CD8-positive, alpha-beta memory T cell (primary cell): Measurements from ENCODE around the gene KLHL1. TPM values are rescaled to one million over a fixed set of nuclear protein-coding genes. Genes with fewer than 3 reads are reported as not detected.

Experiments used
- CTCF ChIA-PET: fragments of 350-600 bp; sonication (Branson Sonifier 250); formaldehyde crosslinking; loops from one replicate; lab custom pipeline; 2021; ENCODE audit warnings: antibody characterized with exemption; lab: Charles Lee
- POLR2A ChIA-PET: fragments of 350-600 bp; sonication (Branson Sonifier 250); formaldehyde crosslinking; loops from one replicate; lab custom pipeline; 2021; ENCODE audit warnings: antibody characterized with exemption; lab: Charles Lee
- DNase-seq, 5 donors: peaks; one replicate each; pipeline versions ENCODE4 v3.0.0 to v3.0.0-alpha.2; 2020 to 2022; ENCODE audit warnings: mixed read lengths in 1 of 5
- H3K27ac ChIP-seq: one replicate; pipeline ENCODE4 v1.7.0; 2013; ENCODE audit warnings: low read depth, mild to moderate bottlenecking, low read length, moderate library complexity
- H3K27me3 ChIP-seq: 2 replicates; pipeline ENCODE4 v1.7.0; 2013; ENCODE audit warnings: low read length, mild to moderate bottlenecking; ENCODE audit not compliant: insufficient read depth, poor library complexity, severe bottlenecking
- H3K36me3 ChIP-seq: 2 replicates; pipeline ENCODE4 v1.7.0; 2013; ENCODE audit warnings: mild to moderate bottlenecking, low read length, moderate library complexity; ENCODE audit not compliant: insufficient read depth
- H3K4me1 ChIP-seq: 2 replicates; pipeline ENCODE4 v1.7.0; 2013; ENCODE audit warnings: mild to moderate bottlenecking, low read length, moderate library complexity; ENCODE audit not compliant: insufficient read depth
- H3K4me3 ChIP-seq: 2 replicates; pipeline ENCODE4 v1.7.0; 2013; ENCODE audit warnings: mild to moderate bottlenecking, low read length
- H3K9me3 ChIP-seq: 2 replicates; pipeline ENCODE4 v1.7.0; 2013; ENCODE audit warnings: mild to moderate bottlenecking, low read length
- H3K27ac Mint-ChIP-seq, 8 donors: one replicate each; pipeline ENCODE4 v1.8.0; 2020 to 2021; ENCODE audit warnings: mixed read lengths in 8 of 8, mild to moderate bottlenecking in 6 of 8, inconsistent platforms in 3 of 8, moderate library complexity in 3 of 8
- H3K27me3 Mint-ChIP-seq, 2 donors: one replicate each; pipeline ENCODE4 v1.8.0; 2020 to 2021; ENCODE audit warnings: mixed read lengths in 2 of 2, mild to moderate bottlenecking in 1 of 2, moderate library complexity in 1 of 2
- H3K36me3 Mint-ChIP-seq, 3 donors: one replicate each; pipeline ENCODE4 v1.8.0; 2020 to 2021; ENCODE audit warnings: mixed read lengths in 3 of 3, inconsistent platforms in 1 of 3, mild to moderate bottlenecking in 1 of 3
- H3K4me1 Mint-ChIP-seq, 3 donors: one replicate each; pipeline ENCODE4 v1.8.0; 2020 to 2021; ENCODE audit warnings: mixed read lengths in 3 of 3, inconsistent platforms in 1 of 3, mild to moderate bottlenecking in 1 of 3
- H3K4me3 Mint-ChIP-seq, 7 donors: one replicate each; pipeline ENCODE4 v1.8.0; 2020 to 2021; ENCODE audit warnings: mixed read lengths in 7 of 7, mild to moderate bottlenecking in 6 of 7, moderate library complexity in 4 of 7, inconsistent platforms in 2 of 7
- H3K9me3 Mint-ChIP-seq, 5 donors: one replicate each; pipeline ENCODE4 v1.8.0; 2020 to 2022; ENCODE audit warnings: mixed read lengths in 5 of 5, mild to moderate bottlenecking in 3 of 5, moderate library complexity in 2 of 5, inconsistent platforms in 1 of 5
- polyA plus RNA-seq: library from polyadenylated mRNA; unstranded; fragments of 300-500 nt; fragmentation: Illumina TruSeq; gene quantifications from one replicate; pipeline ENCODE4 v1.2.3, GENCODE V29; 2021
- total RNA-seq, 2 experiments: library from RNA; stranded (reverse); gene quantifications; one replicate each; pipeline ENCODE4 v1.2.3, GENCODE V29; 2021

Gene KLHL1
- total and polyA plus RNA-seq, 3 experiments from 2014 or later: not detected

- CTCF ChIA-PET: no interaction called here
- H3K36me3 ChIP-seq: no peaks in the 10 kb centered on the region
- H3K27ac Mint-ChIP-seq: no peak overlapping the region
- H3K9me3 ChIP-seq: no peaks in the 10 kb centered on the region
- no peaks in the 10 kb centered on the region for H3K4me1 ChIP-seq
- POLR2A ChIA-PET: no interaction called here
- H3K9me3 Mint-ChIP-seq: peaks cover 2 to 23% (median 3%) of the 10 kb centered on the region in 5 donors
- H3K4me1 Mint-ChIP-seq: no peaks in the 10 kb centered on the region
- no peaks in the 10 kb centered on the region for H3K36me3 Mint-ChIP-seq
- H3K27ac ChIP-seq: no peak overlapping the region
- no peak overlapping the region for H3K4me3 Mint-ChIP-seq
- DNase-seq: no peak
- no peaks in the 10 kb centered on the region for H3K27me3 Mint-ChIP-seq
- H3K27me3 ChIP-seq: no peaks in the 10 kb centered on the region
- no peak overlapping the region for H3K4me3 ChIP-seq
Observed at GRCh38 chr13:69997061-69997460, 111.2 kb downstream of the KLHL1 start.

GRCh38 chr13:69980799-69981198, 127.5 kb downstream of the KLHL1 start:
- no peaks in the 10 kb centered on the region for H3K36me3 ChIP-seq
- no peaks in the 10 kb centered on the region for H3K27me3 ChIP-seq
- H3K27ac ChIP-seq: no peak overlapping the region
- Mint-ChIP-seq H3K27ac (no peak overlapping the region), H3K36me3 (no peaks in the 10 kb centered on the region), H3K4me3 (no peak overlapping the region), H3K4me1 (no peaks in the 10 kb centered on the region), H3K9me3 (peaks cover 4 to 27% (median 7%) of the 10 kb centered on the region in 5 donors), H3K27me3 (no peaks in the 10 kb centered on the region)
- H3K4me1 ChIP-seq: no peaks in the 10 kb centered on the region
- no peak overlapping the region for H3K4me3 ChIP-seq
- no peaks in the 10 kb centered on the region for H3K9me3 ChIP-seq
- no peak for DNase-seq
- ChIA-PET POLR2A (no interaction called here), CTCF (no interaction called here)

GRCh38 chr13:69975496-69975895, 132.8 kb downstream of the KLHL1 start:
- CTCF ChIA-PET: no interaction called here
- peaks cover 0 to 13% (median under 1%) of the 10 kb centered on the region in 5 donors for H3K9me3 Mint-ChIP-seq

GRCh38 chr13:69970520-69970919, 137.7 kb downstream of the KLHL1 start:
- no peak overlapping the region for H3K4me3 Mint-ChIP-seq
- POLR2A ChIA-PET: no interaction called here
- DNase-seq: no peak

More at GRCh38 chr13:69975496-69975895, 132.8 kb downstream of the KLHL1 start:
- Histone ChIP-seq H3K36me3 (no peaks in the 10 kb centered on the region), H3K4me3 (no peak overlapping the region), H3K9me3 (no peaks in the 10 kb centered on the region), H3K27ac (no peak overlapping the region), H3K4me1 (no peaks in the 10 kb centered on the region), H3K27me3 (no peaks in the 10 kb centered on the region)
- no peaks in the 10 kb centered on the region for H3K4me1 Mint-ChIP-seq
- no peak for DNase-seq
- no peak overlapping the region for H3K4me3 Mint-ChIP-seq
- H3K27ac Mint-ChIP-seq: no peak overlapping the region
- H3K27me3 Mint-ChIP-seq: no peaks in the 10 kb centered on the region
- H3K36me3 Mint-ChIP-seq: no peaks in the 10 kb centered on the region
- POLR2A ChIA-PET: no interaction called here

GRCh38 chr13:69959046-69959445, 149.2 kb downstream of the KLHL1 start:
- no peaks in the 10 kb centered on the region for H3K27me3 ChIP-seq
- Mint-ChIP-seq H3K36me3 (no peaks in the 10 kb centered on the region), H3K9me3 (peaks cover 0 to 25% (median 3%) of the 10 kb centered on the region in 5 donors), H3K27me3 (no peaks in the 10 kb centered on the region), H3K4me3 (no peak overlapping the region), H3K4me1 (no peaks in the 10 kb centered on the region), H3K27ac (no peak overlapping the region)
- H3K9me3 ChIP-seq: no peaks in the 10 kb centered on the region
- CTCF ChIA-PET: no interaction called here
- no peak for DNase-seq
- H3K36me3 ChIP-seq: no peaks in the 10 kb centered on the region
- no peak overlapping the region for H3K27ac ChIP-seq
- H3K4me3 ChIP-seq: no peak overlapping the region
- H3K4me1 ChIP-seq: no peaks in the 10 kb centered on the region
- POLR2A ChIA-PET: no interaction called here

More at GRCh38 chr13:69970520-69970919, 137.7 kb downstream of the KLHL1 start:
- H3K4me1 Mint-ChIP-seq: no peaks in the 10 kb centered on the region
- H3K27ac ChIP-seq: no peak overlapping the region
- CTCF ChIA-PET: no interaction called here
- no peak overlapping the region for H3K27ac Mint-ChIP-seq
- H3K27me3 ChIP-seq: no peaks in the 10 kb centered on the region
- no peaks in the 10 kb centered on the region for H3K27me3 Mint-ChIP-seq
- H3K4me1 ChIP-seq: no peaks in the 10 kb centered on the region
- no peaks in the 10 kb centered on the region for H3K36me3 ChIP-seq
- H3K9me3 Mint-ChIP-seq: peaks cover 4 to 23% (median 5%) of the 10 kb centered on the region in 5 donors
- H3K36me3 Mint-ChIP-seq: no peaks in the 10 kb centered on the region
- no peak overlapping the region for H3K4me3 ChIP-seq
- H3K9me3 ChIP-seq: no peaks in the 10 kb centered on the region

GRCh38 chr13:69956839-69957238, 151.4 kb downstream of the KLHL1 start:
- no peaks in the 10 kb centered on the region for H3K4me1 Mint-ChIP-seq
- H3K27me3 ChIP-seq: no peaks in the 10 kb centered on the region
- no peaks in the 10 kb centered on the region for H3K9me3 ChIP-seq
- H3K4me3 Mint-ChIP-seq: no peak overlapping the region
- H3K36me3 Mint-ChIP-seq: no peaks in the 10 kb centered on the region
- no peak overlapping the region for H3K27ac ChIP-seq
- H3K4me3 ChIP-seq: no peak overlapping the region
- no peak overlapping the region for H3K27ac Mint-ChIP-seq
- no peaks in the 10 kb centered on the region for H3K36me3 ChIP-seq
- CTCF ChIA-PET: no interaction called here
- no peaks in the 10 kb centered on the region for H3K4me1 ChIP-seq
- H3K27me3 Mint-ChIP-seq: no peaks in the 10 kb centered on the region
- no peak for DNase-seq
- H3K9me3 Mint-ChIP-seq: peaks cover 0 to 28% (median 3%) of the 10 kb centered on the region in 5 donors
- POLR2A ChIA-PET: no interaction called here

GRCh38 chr13:69956349-69956748, 151.9 kb downstream of the KLHL1 start:
- Histone ChIP-seq H3K4me3 (no peak overlapping the region), H3K4me1 (no peaks in the 10 kb centered on the region), H3K27me3 (no peaks in the 10 kb centered on the region), H3K36me3 (no peaks in the 10 kb centered on the region), H3K27ac (no peak overlapping the region), H3K9me3 (no peaks in the 10 kb centered on the region)
- ChIA-PET CTCF (no interaction called here), POLR2A (no interaction called here)
- Mint-ChIP-seq H3K9me3 (peaks cover 0 to 30% (median 5%) of the 10 kb centered on the region in 5 donors), H3K4me1 (no peaks in the 10 kb centered on the region), H3K36me3 (no peaks in the 10 kb centered on the region), H3K4me3 (no peak overlapping the region), H3K27me3 (no peaks in the 10 kb centered on the region), H3K27ac (no peak overlapping the region)
- DNase-seq: no peak

GRCh38 chr13:69955271-69955670, 153.0 kb downstream of the KLHL1 start:
- no peaks in the 10 kb centered on the region for H3K36me3 Mint-ChIP-seq
- ChIA-PET POLR2A (no interaction called here), CTCF (no interaction called here)
- no peak for DNase-seq
- H3K9me3 Mint-ChIP-seq: peaks cover 0 to 32% (median 6%) of the 10 kb centered on the region in 5 donors
- H3K27ac ChIP-seq: no peak overlapping the region
- H3K27ac Mint-ChIP-seq: no peak overlapping the region
- no peaks in the 10 kb centered on the region for H3K9me3 ChIP-seq
- H3K4me1 Mint-ChIP-seq: no peaks in the 10 kb centered on the region
- H3K27me3 Mint-ChIP-seq: no peaks in the 10 kb centered on the region
- H3K4me3 Mint-ChIP-seq: no peak overlapping the region
- no peaks in the 10 kb centered on the region for H3K4me1 ChIP-seq
- no peak overlapping the region for H3K4me3 ChIP-seq
- no peaks in the 10 kb centered on the region for H3K27me3 ChIP-seq
- H3K36me3 ChIP-seq: no peaks in the 10 kb centered on the region

- H3K27me3 ChIP-seq: no peaks in the 10 kb centered on the region
- no peaks in the 10 kb centered on the region for H3K9me3 ChIP-seq
- H3K4me1 Mint-ChIP-seq: no peaks in the 10 kb centered on the region
- no peaks in the 10 kb centered on the region for H3K27me3 Mint-ChIP-seq
- H3K4me3 Mint-ChIP-seq: no peak overlapping the region
- POLR2A ChIA-PET: no interaction called here
- H3K27ac Mint-ChIP-seq: no peak overlapping the region
- H3K4me3 ChIP-seq: no peak overlapping the region
- H3K4me1 ChIP-seq: no peaks in the 10 kb centered on the region
- H3K27ac ChIP-seq: no peak overlapping the region
- no peak for DNase-seq
- H3K36me3 Mint-ChIP-seq: no peaks in the 10 kb centered on the region
- H3K36me3 ChIP-seq: no peaks in the 10 kb centered on the region
- peaks cover 2 to 35% (median 13%) of the 10 kb centered on the region in 5 donors for H3K9me3 Mint-ChIP-seq
- CTCF ChIA-PET: no interaction called here
Observed at GRCh38 chr13:69951412-69951811, 156.8 kb downstream of the KLHL1 start.
